NCI-H82 (cell line): ENCODE measurements around the gene MCM3AP.
A peak's percentile ranks its signal among the peaks of the same experiment; 100 is the strongest.

Source experiments
- DNase-seq: peaks from one replicate; lab custom pipeline; 2025; lab: John Stamatoyannopoulos, UW

The MCM3AP gene

GRCh38 chr21:46269466-46269865, 15.9 kb downstream of the MCM3AP start:
- no peak for DNase-seq

- DNase-seq, result no peak
Measured at GRCh38 chr21:46268371-46268770, 17.0 kb downstream of the MCM3AP start.

- no peak for DNase-seq
Measured at GRCh38 chr21:46266946-46267345, 18.5 kb downstream of the MCM3AP start.

- DNase-seq, result no peak
Measured at GRCh38 chr21:46265736-46266525, 19.5 kb downstream of the MCM3AP start.

- DNase-seq, result peak; percentile 17
Measured at GRCh38 chr21:46264690-46265144, 20.7 kb downstream of the MCM3AP start.

- no peak for DNase-seq
Measured at GRCh38 chr21:46264046-46264689, 21.2 kb downstream of the MCM3AP start.

- DNase-seq, result no peak
Measured at GRCh38 chr21:46256501-46256994, 28.9 kb downstream of the MCM3AP start.

- no peak for DNase-seq
Measured at GRCh38 chr21:46255758-46256337, 29.6 kb downstream of the MCM3AP start.

GRCh38 chr21:46255166-46255565, 30.2 kb downstream of the MCM3AP start:
- no peak for DNase-seq

- DNase-seq, result no peak
Measured at GRCh38 chr21:46254208-46254975, 31.0 kb downstream of the MCM3AP start.

GRCh38 chr21:46253610-46254124, 31.7 kb downstream of the MCM3AP start:
- peak; percentile 24 for DNase-seq

GRCh38 chr21:46252840-46253239, 32.6 kb downstream of the MCM3AP start:
- DNase-seq, result no peak

- DNase-seq, result no peak
Measured at GRCh38 chr21:46250146-46250725, 35.2 kb downstream of the MCM3AP start.

- DNase-seq, result no peak
Measured at GRCh38 chr21:46248827-46249226, 36.6 kb downstream of the MCM3AP start.

- DNase-seq, result no peak
Measured at GRCh38 chr21:46248422-46248782, 37.0 kb downstream of the MCM3AP start.

- no peak for DNase-seq
Measured at GRCh38 chr21:46247699-46248421, 37.6 kb downstream of the MCM3AP start.

- no peak for DNase-seq
Measured at GRCh38 chr21:46246345-46246744, 39.1 kb downstream of the MCM3AP start.

- DNase-seq, result no peak
Measured at GRCh38 chr21:46245213-46245915, 40.0 kb downstream of the MCM3AP start.

- no peak for DNase-seq
Measured at GRCh38 chr21:46244602-46245001, 40.8 kb downstream of the MCM3AP start.

GRCh38 chr21:46243960-46244361, 41.5 kb downstream of the MCM3AP start:
- no peak for DNase-seq
